RWPE2 (cell line): Measurements from ENCODE around the gene SRGAP1.

Experiments
- ATAC-seq: fragments of 200-7000 bp; cut with Tn5 transposase; 3 replicates; pipeline ENCODE4 v1.9.1; 2021; ENCODE audit warnings: low read depth
- DNase-seq: peaks from one replicate; pipeline ENCODE4 v3.0.0-alpha.2; 2020; ENCODE audit warnings: low spot score
- H3K27ac ChIP-seq: fragments of 450-650 bp; 2 replicates; pipeline ENCODE4 v1.5.1; 2017; ENCODE audit warnings: mild to moderate bottlenecking; ENCODE audit not compliant: poor library complexity, severe bottlenecking
- H3K27me3 ChIP-seq: fragments of 250-450 bp; sonication (Bioruptor Pico); 2 replicates; pipeline ENCODE4 v1.5.1; 2021; ENCODE audit warnings: mild to moderate bottlenecking, moderate library complexity; ENCODE audit not compliant: insufficient read depth, poor library complexity, severe bottlenecking
- H3K36me3 ChIP-seq: fragments of 250-450 bp; sonication (Bioruptor Pico); 2 replicates; pipeline ENCODE4 v1.5.1; 2020; ENCODE audit warnings: low read depth, mild to moderate bottlenecking, moderate library complexity
- H3K4me1 ChIP-seq: fragments of 250-450 bp; sonication (Bioruptor Pico); 2 replicates; pipeline ENCODE4 v1.5.1; 2021; ENCODE audit warnings: mild to moderate bottlenecking, moderate library complexity; ENCODE audit not compliant: insufficient read depth, poor library complexity, severe bottlenecking
- H3K4me3 ChIP-seq: fragments of 250-450 bp; sonication (Bioruptor Pico); 2 replicates; pipeline ENCODE4 v1.5.1; 2021; ENCODE audit warnings: mild to moderate bottlenecking, moderate library complexity; ENCODE audit not compliant: severe bottlenecking
- H3K9me3 ChIP-seq: fragments of 250-450 bp; sonication (Bioruptor Pico); 2 replicates; pipeline ENCODE4 v1.5.1; 2021; ENCODE audit warnings: mild to moderate bottlenecking, moderate library complexity; ENCODE audit not compliant: severe bottlenecking
- TF ChIP-seq, protein P1 (sequence below): fragments of 450-650 bp; IDR thresholded peaks from one replicate; pipeline ENCODE4 v1.5.1; 2017; ENCODE audit warnings: mild to moderate bottlenecking, moderate library complexity; ENCODE audit not compliant: poor library complexity, severe bottlenecking

Gene SRGAP1

DNA sequence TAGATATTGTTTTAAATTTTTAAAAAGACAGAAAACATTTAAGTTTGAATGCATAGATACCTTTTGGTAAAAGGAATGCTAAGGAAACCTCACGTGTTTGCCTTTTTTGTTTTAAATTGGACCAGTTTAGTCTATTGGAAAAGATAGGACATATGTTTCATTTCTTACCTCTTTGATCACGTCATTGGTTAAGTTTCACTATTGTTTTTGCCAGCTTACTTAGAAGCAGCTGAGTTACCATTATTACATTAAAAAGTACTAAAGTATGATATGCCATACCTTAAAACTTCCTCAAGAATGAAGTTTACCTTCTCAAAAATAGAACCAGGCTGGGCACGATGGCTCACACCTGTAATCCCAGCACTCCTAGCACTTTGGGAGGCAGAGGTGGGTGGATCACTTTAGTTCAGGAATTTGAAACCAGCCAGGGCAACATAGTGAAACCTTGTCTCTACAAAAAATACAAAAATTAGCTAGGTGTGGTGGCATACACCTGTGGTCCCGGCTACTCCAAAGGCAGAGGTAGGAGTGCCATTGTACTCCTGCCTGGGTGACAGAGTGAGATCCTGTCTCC is 54.4 kb downstream of the SRGAP1 start:
- Histone ChIP-seq H3K4me3 (no peak overlapping the region), H3K9me3 (no peaks in the 10 kb centered on the region), H3K27me3 (no peaks in the 10 kb centered on the region), H3K36me3 (no peaks in the 10 kb centered on the region), H3K4me1 (peaks cover 53% of the 10 kb centered on the region), H3K27ac (peak overlapping the region; percentile 19)
- ATAC-seq (no peak), DNase-seq (no peak)
- TF ChIP-seq, protein P1, sequence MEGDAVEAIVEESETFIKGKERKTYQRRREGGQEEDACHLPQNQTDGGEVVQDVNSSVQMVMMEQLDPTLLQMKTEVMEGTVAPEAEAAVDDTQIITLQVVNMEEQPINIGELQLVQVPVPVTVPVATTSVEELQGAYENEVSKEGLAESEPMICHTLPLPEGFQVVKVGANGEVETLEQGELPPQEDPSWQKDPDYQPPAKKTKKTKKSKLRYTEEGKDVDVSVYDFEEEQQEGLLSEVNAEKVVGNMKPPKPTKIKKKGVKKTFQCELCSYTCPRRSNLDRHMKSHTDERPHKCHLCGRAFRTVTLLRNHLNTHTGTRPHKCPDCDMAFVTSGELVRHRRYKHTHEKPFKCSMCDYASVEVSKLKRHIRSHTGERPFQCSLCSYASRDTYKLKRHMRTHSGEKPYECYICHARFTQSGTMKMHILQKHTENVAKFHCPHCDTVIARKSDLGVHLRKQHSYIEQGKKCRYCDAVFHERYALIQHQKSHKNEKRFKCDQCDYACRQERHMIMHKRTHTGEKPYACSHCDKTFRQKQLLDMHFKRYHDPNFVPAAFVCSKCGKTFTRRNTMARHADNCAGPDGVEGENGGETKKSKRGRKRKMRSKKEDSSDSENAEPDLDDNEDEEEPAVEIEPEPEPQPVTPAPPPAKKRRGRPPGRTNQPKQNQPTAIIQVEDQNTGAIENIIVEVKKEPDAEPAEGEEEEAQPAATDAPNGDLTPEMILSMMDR, result no peak

DNA sequence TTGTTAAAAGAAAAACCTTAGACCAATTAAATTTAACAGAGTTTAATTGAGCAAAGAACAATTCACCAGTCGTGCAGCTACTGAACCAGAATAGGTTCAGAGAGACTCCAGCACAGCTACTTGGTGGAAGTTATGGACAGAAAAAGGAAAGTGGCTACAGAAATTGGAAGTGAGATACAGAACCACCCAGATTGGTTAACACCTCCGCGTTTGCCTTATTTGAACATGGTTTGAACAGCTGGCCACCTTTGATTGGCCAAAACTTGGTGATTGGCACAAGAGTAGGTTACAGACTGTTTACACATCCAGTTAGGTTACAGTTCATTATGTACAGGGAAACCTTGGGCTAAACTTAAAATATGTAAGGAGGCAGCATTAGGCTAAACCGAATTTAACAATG is 54.9 kb downstream of the SRGAP1 start:
- ATAC-seq, result no peak
- TF ChIP-seq, protein P1, result no peak
- H3K27ac ChIP-seq, result peak overlapping the region; percentile 19
- no peak overlapping the region for H3K4me3 ChIP-seq
- no peaks in the 10 kb centered on the region for H3K9me3 ChIP-seq
- no peaks in the 10 kb centered on the region for H3K36me3 ChIP-seq
- DNase-seq, result no peak
- peaks cover 53% of the 10 kb centered on the region for H3K4me1 ChIP-seq
- H3K27me3 ChIP-seq, result no peaks in the 10 kb centered on the region

DNA sequence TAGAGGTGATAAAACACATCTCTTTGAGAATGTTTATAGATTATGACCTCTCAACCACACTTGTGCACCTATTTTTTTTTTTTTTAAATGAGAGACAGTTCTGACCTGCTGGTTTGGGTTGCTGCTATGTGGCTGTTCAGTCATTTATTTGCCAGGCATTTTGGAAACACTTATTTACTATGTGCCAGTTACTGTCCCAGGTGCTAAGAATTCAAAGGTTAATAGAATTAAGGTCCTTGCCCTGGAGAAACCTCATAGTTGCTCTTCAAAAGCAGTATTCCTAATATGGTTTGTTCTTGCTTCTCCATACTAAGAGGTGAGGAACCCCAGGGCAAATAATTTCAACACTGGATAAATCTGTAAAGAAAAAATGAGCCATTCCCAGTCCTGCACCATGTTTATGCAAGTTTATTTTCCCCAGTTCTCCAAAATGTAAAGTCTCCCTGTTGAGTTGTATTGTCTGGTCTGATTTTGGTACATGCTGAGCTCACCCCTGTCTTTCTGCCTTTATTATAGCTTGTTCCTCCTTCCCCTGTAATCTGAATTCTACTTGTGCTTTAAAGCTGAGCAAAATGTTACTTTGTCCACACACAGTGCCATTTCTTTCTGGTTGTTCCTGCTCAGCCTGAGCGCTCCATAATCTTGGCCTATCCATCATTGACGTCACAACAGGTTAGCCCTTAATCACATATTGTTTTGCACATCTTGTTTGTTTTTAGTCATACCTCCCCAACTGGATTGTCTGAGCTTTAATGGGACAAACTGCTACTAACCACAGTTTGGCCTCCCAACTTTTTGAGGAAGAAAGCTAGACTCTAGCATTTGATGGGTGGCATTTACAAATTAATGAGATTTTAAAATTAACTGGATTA is 56.7 kb downstream of the SRGAP1 start:
- H3K4me1 ChIP-seq, result peaks cover 64% of the 10 kb centered on the region

DNA sequence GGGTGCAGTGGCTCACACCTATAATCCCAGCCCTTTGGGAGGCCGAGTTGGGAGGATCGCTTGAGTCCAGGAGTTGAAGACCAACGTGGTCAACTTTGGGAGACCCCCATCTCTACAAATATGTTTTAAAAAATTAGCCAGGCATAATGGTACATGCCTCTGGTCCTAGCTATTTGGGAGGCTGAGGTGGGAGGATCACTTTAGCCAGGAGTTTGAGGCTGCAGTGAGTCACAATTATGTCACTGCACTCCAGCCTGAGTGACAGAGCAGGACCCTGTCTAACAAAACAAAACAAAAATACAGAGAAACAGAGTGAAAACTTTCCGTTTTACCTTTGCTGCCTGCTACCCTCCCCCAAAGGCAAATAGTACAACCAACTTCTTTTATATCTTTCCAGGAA is 60.2 kb downstream of the SRGAP1 start:
- Histone ChIP-seq H3K36me3 (no peaks in the 10 kb centered on the region), H3K27ac (peak overlapping the region; percentile 52), H3K4me1 (peaks cover 36% of the 10 kb centered on the region), H3K27me3 (no peaks in the 10 kb centered on the region), H3K9me3 (no peaks in the 10 kb centered on the region), H3K4me3 (no peak overlapping the region)
- ATAC-seq (no peak), DNase-seq (no peak)
- TF ChIP-seq, protein P1, result no peak

More for the DNA sequence above, 56.7 kb downstream of the SRGAP1 start:
- ATAC-seq, result peak; percentile 81
- TF ChIP-seq, protein P1, result no peak
- H3K36me3 ChIP-seq, result no peaks in the 10 kb centered on the region
- H3K27me3 ChIP-seq, result no peaks in the 10 kb centered on the region
- H3K27ac ChIP-seq, result peak overlapping the region; percentile 58
- H3K9me3 ChIP-seq, result no peaks in the 10 kb centered on the region
- no peak for DNase-seq
- H3K4me3 ChIP-seq, result no peak overlapping the region
